ENCODE data around the gene ZNF580.

ZNF580 gene

DNA sequence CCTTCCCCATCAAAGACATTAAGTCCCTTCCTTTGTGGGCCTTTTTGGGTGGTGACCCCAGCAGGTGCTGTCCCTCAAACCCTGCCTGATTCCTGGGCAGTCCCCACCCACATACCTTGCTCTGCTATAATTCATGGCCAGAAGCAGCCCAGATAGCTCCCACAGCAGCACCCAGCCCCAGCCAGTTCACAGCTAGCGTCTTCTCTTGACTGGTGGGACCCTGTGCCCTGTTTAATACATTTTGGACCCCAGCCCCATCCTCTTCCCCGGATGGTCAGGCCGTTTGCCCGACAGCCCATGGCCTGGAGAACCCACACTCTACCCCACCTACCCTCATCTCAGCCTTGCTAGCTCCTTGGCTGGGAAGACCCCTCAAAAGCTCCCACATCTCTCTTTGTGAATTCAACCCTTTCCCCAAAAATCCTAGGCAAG is 9.3 kb downstream of the ZNF580 start:
- Histone ChIP-seq H3K4me3 (ENCODE audit: low read depth in 1 of 2, low read length in 1 of 2) (no peak overlapping the region), H3K27me3 (peaks cover 24% of the 10 kb centered on the region), H3K27ac (no peak overlapping the region), H3K36me3 (peaks cover 5% of the 10 kb centered on the region), H3K4me1 (ENCODE audit: control insufficient read depth in 1 of 2, insufficient read depth in 1 of 2, low read depth in 1 of 2, low read length in 1 of 2) (peaks cover 23 to 28% of the 10 kb centered on the region in 2 experiments), H3K9me3 (no peaks in the 10 kb centered on the region)
- TF ChIP-seq, protein P1, sequence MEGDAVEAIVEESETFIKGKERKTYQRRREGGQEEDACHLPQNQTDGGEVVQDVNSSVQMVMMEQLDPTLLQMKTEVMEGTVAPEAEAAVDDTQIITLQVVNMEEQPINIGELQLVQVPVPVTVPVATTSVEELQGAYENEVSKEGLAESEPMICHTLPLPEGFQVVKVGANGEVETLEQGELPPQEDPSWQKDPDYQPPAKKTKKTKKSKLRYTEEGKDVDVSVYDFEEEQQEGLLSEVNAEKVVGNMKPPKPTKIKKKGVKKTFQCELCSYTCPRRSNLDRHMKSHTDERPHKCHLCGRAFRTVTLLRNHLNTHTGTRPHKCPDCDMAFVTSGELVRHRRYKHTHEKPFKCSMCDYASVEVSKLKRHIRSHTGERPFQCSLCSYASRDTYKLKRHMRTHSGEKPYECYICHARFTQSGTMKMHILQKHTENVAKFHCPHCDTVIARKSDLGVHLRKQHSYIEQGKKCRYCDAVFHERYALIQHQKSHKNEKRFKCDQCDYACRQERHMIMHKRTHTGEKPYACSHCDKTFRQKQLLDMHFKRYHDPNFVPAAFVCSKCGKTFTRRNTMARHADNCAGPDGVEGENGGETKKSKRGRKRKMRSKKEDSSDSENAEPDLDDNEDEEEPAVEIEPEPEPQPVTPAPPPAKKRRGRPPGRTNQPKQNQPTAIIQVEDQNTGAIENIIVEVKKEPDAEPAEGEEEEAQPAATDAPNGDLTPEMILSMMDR (IDR thresholded peaks at IDR 0.05), result no peak

DNA sequence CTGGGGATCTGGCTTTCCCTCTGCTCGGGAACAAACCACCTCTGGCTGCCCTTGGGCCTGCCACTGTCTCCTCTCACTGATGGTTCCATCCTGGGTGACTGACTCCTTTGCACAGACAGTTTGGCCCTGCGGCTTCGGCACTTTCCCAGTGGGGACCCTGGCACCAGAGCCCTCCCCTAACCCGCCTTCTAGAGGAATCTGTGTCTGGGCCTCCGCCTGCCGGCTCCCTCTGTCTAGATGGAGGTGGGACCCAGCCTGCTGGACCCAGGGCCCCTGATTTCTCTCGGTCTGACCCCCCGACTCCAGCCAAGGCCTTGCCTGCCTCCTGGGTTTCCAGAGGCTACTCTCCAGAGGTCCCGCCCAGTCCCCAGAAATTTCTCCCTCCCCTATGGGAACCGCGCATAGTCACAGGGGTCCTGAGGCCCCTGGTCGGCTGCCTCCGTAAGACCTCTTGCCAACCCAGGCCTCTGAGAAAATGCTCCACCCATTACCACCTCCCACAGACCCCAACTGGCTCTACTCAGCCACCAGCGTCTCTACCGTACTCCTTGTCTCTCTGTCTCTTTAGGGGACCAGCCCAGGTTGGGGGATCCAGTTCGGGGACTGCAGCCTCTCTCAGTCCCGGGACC is 9.9 kb downstream of the ZNF580 start:
- H3K9me3 ChIP-seq, result no peaks in the 10 kb centered on the region
- H3K27ac ChIP-seq, result no peak overlapping the region
- H3K36me3 ChIP-seq, result no peaks in the 10 kb centered on the region
- H3K4me3 ChIP-seq (ENCODE audit: low read depth in 1 of 2, low read length in 1 of 2), result no peak overlapping the region
- peaks cover 26 to 31% of the 10 kb centered on the region in 2 experiments for H3K4me1 ChIP-seq (ENCODE audit: control insufficient read depth in 1 of 2, insufficient read depth in 1 of 2, low read depth in 1 of 2, low read length in 1 of 2)
- peaks cover 24% of the 10 kb centered on the region for H3K27me3 ChIP-seq
- TF ChIP-seq, protein P1 (IDR thresholded peaks at IDR 0.05), result no peak

DNA sequence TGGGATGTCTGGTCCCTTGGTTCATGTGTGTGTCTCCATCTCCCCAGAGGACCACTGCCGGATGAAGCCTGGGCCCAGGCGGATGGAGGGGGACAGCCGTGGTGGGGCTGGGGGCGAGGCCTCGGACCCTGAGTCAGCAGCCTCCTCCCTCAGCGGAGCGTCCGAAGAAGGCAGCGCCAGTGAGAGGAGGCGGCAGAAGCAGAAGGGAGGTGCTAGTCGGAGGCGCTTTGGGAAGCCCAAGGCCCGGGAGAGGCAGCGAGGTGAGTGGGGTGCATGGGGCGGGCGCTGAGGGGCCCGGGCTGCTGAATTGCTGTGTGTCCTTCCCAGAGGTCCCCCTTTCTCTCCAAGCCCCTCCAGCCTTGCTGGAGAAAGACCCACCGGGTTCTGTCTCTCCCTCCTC is 10.4 kb downstream of the ZNF580 start:
- Histone ChIP-seq H3K27ac (no peak overlapping the region), H3K27me3 (peaks cover 24% of the 10 kb centered on the region), H3K9me3 (no peaks in the 10 kb centered on the region), H3K4me3 (ENCODE audit: low read depth in 1 of 2, low read length in 1 of 2) (no peak overlapping the region), H3K4me1 (ENCODE audit: control insufficient read depth in 1 of 2, insufficient read depth in 1 of 2, low read depth in 1 of 2, low read length in 1 of 2) (peaks cover 32 to 36% of the 10 kb centered on the region in 2 experiments), H3K36me3 (no peaks in the 10 kb centered on the region)
- TF ChIP-seq, protein P1 (IDR thresholded peaks at IDR 0.05), result no peak

DNA sequence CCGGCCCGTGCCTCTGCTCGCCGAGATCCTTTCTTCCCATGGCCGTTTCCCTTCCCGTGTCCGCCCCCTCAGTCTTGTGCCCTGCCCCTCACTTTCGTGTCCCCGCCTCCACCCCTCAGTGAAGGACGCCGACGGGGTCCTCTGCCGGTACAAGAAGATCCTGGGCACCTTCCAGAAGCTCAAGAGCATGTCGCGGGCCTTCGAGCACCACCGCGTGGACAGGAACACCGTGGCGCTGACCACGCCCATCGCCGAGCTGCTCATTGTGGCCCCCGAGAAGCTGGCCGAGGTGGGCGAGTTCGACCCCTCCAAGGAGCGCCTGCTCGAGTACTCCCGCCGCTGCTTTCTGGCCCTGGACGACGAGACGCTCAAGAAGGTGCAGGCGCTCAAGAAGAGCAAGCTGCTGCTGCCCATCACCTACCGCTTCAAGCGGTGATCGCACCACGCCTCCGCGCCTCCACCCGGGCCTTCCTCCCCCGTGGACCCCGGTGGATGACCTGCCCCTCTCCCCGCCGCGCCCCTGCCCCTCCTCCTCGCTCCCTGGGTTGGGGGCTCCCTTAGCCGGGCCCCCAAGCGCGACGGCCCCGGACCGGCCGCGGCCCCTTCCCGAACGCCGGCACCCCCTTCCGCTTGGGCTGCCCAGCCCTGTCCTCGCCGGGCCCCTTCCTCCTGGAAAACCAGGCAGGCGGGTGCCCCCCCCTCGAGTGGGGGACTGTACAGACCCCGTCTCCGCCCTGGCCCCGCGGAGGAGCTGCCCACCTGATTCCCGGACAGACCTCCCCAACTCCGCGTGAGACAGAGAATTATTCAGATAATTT is 11.7 kb downstream of the ZNF580 start:
- H3K27ac ChIP-seq, result no peak overlapping the region
- H3K36me3 ChIP-seq, result peaks cover 7% of the 10 kb centered on the region
- no peak overlapping the region for H3K4me3 ChIP-seq (ENCODE audit: low read depth in 1 of 2, low read length in 1 of 2)

DNA sequence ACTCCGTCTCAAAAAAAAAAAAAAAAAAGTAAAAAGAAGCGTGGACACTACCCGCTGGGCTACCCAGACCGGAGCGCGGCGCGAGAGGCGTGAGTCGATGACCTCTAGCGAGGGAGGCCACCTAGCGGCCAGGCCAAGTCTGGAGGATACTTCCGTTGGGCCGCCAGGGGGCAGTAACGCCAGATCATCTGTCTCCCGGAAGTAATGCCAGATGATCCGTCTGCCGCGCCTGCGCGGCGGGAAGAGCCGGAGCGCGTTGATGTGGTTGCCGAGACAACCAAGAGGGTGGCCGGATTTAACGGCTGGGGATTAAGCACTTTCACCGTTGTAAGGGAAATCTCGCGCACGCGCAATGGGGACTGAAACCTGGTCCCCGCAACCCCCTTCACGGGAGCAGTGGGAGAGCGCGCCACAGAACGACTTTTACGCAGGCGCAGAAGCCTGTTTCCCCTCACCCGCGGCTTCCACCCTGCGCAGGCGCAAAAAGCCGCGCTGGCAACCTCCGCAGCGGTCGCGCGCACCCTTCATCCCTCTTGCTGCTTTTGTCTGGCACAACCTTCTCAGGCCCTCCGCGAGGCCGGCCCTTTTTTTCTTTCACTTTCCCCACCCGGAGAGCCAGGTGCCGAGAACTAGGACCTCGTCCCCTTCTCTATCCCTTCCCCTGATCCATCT is 13.0 kb downstream of the ZNF580 start:
- peak overlapping the region; percentile 71 to 100 for H3K4me3 ChIP-seq (ENCODE audit: low read depth in 1 of 2, low read length in 1 of 2)
- peaks cover 8% of the 10 kb centered on the region for H3K27me3 ChIP-seq
- peak overlapping the region; percentile 96 for H3K27ac ChIP-seq
- peaks cover 9% of the 10 kb centered on the region for H3K36me3 ChIP-seq
- TF ChIP-seq, protein P1 (IDR thresholded peaks at IDR 0.05), result peak; percentile 98
- no peaks in the 10 kb centered on the region for H3K9me3 ChIP-seq
- H3K4me1 ChIP-seq (ENCODE audit: control insufficient read depth in 1 of 2, insufficient read depth in 1 of 2, low read depth in 1 of 2, low read length in 1 of 2), result peaks cover 33 to 38% of the 10 kb centered on the region in 2 experiments

More for the DNA sequence above, 11.7 kb downstream of the ZNF580 start:
- TF ChIP-seq, protein P1 (IDR thresholded peaks at IDR 0.05), result no peak
- peaks cover 21% of the 10 kb centered on the region for H3K27me3 ChIP-seq
- H3K4me1 ChIP-seq (ENCODE audit: control insufficient read depth in 1 of 2, insufficient read depth in 1 of 2, low read depth in 1 of 2, low read length in 1 of 2), result peaks cover 40 to 42% of the 10 kb centered on the region in 2 experiments
- H3K9me3 ChIP-seq, result no peaks in the 10 kb centered on the region

Measured in neutrophil (primary cell).